Fibroblast of mammary gland (primary cell): ENCODE data around the gene CSKMT.

Source experiments
- DNase-seq: peaks from one replicate; pipeline ENCODE4 v3.0.0-alpha.2; 2010; ENCODE audit warnings: low read depth
- H3K4me3 ChIP-seq: 2 replicates; pipeline ENCODE4 v1.5.1; 2011; ENCODE audit warnings: low read depth, mild to moderate bottlenecking, low read length, moderate library complexity; ENCODE audit not compliant: control insufficient read depth
- CTCF ChIP-seq: conservative IDR thresholded peaks from 2 replicates; pipeline ENCODE4 v1.5.1; 2011; ENCODE audit warnings: low read depth, low read length, inconsistent platforms; ENCODE audit not compliant: control insufficient read depth, insufficient read depth

CSKMT gene

GRCh38 chr11:62627713-62628112, 37.4 kb upstream of the CSKMT start:
- no peak overlapping the region for H3K4me3 ChIP-seq
- TF ChIP-seq CTCF = peak; percentile 13
- DNase-seq = no peak

GRCh38 chr11:62632492-62632891, 32.6 kb upstream of the CSKMT start:
- no peak for TF ChIP-seq CTCF
- no peak for DNase-seq
- no peak overlapping the region for H3K4me3 ChIP-seq

GRCh38 chr11:62644220-62644619, 20.9 kb upstream of the CSKMT start:
- no peak for DNase-seq
- TF ChIP-seq CTCF = no peak
- H3K4me3 ChIP-seq = no peak overlapping the region

GRCh38 chr11:62645671-62645945, 19.5 kb upstream of the CSKMT start:
- peak overlapping the region; percentile 82 for H3K4me3 ChIP-seq
- DNase-seq = no peak
- no peak for TF ChIP-seq CTCF

GRCh38 chr11:62645946-62646824, 18.9 kb upstream of the CSKMT start, which contains the start of gene GANAB:
TSS of gene GANAB (minus strand) at chr11:62646613. CDS start at chr11:62646599, 14 bp downstream.
- peak within 1 kb of the TSS; percentile 82 for H3K4me3 ChIP-seq
- peak; percentile 96 for DNase-seq
- TF ChIP-seq CTCF = no peak

- no peak overlapping the region for H3K4me3 ChIP-seq
- TF ChIP-seq CTCF = no peak
Measured at GRCh38 chr11:62646825-62647608, 18.1 kb upstream of the CSKMT start.

More at GRCh38 chr11:62646825-62647608, 18.1 kb upstream of the CSKMT start:
- no peak for DNase-seq
